ENCODE measurements around the gene FAT3.

DNA sequence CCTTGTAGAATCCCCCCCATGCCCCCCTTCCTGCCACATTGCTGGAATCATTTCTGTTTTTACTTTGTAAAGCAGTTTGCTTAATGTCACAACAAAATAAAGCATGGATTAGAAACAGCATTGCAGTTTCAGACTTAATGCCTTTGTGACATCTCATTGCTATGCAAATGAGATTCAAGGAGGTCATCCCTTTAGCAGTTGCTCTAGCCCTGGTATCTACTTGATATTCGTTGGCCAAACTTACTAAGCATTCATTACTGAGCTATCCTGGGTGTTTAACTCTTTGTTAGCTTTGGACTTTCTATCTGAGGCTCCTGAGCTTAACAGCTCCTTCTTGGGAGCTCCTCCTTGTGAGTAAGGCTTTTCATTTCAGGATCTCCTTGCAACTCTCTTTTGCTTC, 16.3 kb downstream of the FAT3 start:
- TF ChIP-seq MEF2A (IDR thresholded peaks at IDR 0.05; ENCODE audit: control insufficient read depth, low read depth, low read length) (no peak), ATF4 (CRISPR knock-in tag; IDR thresholded peaks at IDR 0.05) (no peak), ZNF217 (CRISPR knock-in tag; IDR thresholded peaks at IDR 0.05) (no peak), TEAD4 (IDR thresholded peaks at IDR 0.05; ENCODE audit: low read length) (no peak), TEAD4 (CRISPR knock-in tag; IDR thresholded peaks at IDR 0.05; ENCODE audit: borderline replicate concordance) (no peak), ZNF124 (CRISPR knock-in tag; IDR thresholded peaks at IDR 0.05) (no peak), KLF10 (CRISPR knock-in tag; IDR thresholded peaks at IDR 0.05) (no peak), JUND (IDR thresholded peaks at IDR 0.05; ENCODE audit: borderline replicate concordance, low read depth, low read length) (no peak), JUND (tag; IDR thresholded peaks at IDR 0.05; ENCODE audit: borderline replicate concordance, low read depth, low read length) (no peak), SIN3B (IDR thresholded peaks at IDR 0.05; ENCODE audit: low read depth) (no peak)
- TF ChIP-seq, protein P1, sequence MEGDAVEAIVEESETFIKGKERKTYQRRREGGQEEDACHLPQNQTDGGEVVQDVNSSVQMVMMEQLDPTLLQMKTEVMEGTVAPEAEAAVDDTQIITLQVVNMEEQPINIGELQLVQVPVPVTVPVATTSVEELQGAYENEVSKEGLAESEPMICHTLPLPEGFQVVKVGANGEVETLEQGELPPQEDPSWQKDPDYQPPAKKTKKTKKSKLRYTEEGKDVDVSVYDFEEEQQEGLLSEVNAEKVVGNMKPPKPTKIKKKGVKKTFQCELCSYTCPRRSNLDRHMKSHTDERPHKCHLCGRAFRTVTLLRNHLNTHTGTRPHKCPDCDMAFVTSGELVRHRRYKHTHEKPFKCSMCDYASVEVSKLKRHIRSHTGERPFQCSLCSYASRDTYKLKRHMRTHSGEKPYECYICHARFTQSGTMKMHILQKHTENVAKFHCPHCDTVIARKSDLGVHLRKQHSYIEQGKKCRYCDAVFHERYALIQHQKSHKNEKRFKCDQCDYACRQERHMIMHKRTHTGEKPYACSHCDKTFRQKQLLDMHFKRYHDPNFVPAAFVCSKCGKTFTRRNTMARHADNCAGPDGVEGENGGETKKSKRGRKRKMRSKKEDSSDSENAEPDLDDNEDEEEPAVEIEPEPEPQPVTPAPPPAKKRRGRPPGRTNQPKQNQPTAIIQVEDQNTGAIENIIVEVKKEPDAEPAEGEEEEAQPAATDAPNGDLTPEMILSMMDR (IDR thresholded peaks at IDR 0.05 in 2 of 3, conservative IDR thresholded peaks at IDR 0.05 in 1 of 3; ENCODE audit: insufficient read depth in 2 of 3, low read depth in 1 of 3, low read length in 3 of 3) = no peak
